Left renal pelvis (tissue), 4 donors: ENCODE data around the gene ITM2A. TPM values are rescaled to one million over a fixed set of nuclear protein-coding genes. Genes with fewer than 3 reads are reported as not detected.

Experiments
- DNase-seq, 4 donors: peaks; one replicate each; pipeline ENCODE4 v3.0.0-alpha.2; 2013; ENCODE audit warnings: low read depth in 4 of 4, low spot score in 3 of 4
- polyA plus RNA-seq, 4 donors: library from polyadenylated mRNA; unstranded; fragments of 120-200 nt; gene quantifications; one replicate each; pipeline ENCODE4 v1.2.1, GENCODE V29; 2013; ENCODE audit not compliant: insufficient read length in 4 of 4

The ITM2A gene
- polyA plus RNA-seq, 4 donors: 76.1 to 943 (median 128) TPM

GRCh38 chrX:79325263-79325958, 41.7 kb downstream of the ITM2A start:
- DNase-seq: no peak

Other genes with a start within 250 kb of the ITM2A start
- under 1 TPM; 0.06 to 0.34 (median 0.19) TPM for gene GPR174, start 222.6 kb downstream of the ITM2A start, polyA plus RNA-seq